Measurements from ENCODE around the gene KCNE1.
"Not testable (repeated sequence)": the region's sequence is repeated elsewhere in the genome, so short reads cannot be mapped to it uniquely, and the experiment has no call there.

Gene KCNE1

DNA sequence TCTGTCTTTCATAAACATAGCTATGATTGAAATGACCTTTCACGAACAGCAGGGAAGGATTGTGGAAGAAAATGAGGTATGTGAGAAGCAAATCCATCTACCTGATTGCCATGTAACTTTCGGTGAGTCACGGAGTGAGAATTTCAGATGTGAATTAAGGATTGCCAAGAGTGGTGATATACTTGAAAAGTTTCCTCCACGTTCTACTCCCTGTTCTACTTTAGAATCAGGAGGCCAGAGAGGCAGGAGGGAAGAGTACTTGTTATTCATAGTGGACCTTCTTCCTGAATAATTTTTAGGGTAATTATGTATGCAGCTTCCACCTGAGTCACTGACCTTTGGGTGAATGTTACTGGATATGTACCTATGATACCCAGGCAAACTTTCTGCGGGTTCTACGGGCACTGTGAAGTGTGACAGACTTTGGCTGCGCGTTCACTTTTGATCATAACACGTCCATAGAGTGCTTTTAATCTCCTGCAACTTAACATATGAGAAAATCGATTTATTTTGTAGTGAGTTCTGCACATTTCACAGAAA lies 2.6 kb upstream of the KCNE1 start:
- in situ Hi-C loops (cut with MboI; ENCODE audit: low sequenced_read_pairs), result no loop called here

DNA sequence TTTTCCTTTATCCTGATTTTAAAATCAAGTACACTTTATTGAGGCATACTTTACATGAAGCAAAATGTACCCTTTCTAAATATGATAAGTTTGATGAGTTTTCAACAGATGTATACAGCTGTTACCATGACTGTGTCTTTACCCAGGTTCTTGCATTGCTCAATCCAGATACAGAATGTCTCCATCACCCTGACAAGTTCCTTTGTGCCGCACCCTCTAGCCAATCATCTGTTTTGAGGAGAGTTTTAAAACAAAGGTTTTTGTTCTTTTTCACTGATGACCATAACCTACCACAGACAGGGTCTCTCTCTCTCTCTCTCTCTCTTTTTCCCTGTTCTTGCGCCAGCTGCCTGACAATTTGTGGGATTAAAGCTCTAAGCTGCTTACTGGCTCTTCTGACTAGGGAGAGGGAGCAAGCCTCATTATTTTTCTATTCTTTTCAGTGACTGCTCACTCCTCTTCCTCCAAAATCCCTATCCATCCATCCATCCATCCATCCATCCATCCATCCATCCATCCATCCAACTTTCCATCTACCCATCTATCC lies 1.2 kb upstream of the KCNE1 start:
- in situ Hi-C loops (cut with MboI; ENCODE audit: low sequenced_read_pairs), result no loop called here

DNA sequence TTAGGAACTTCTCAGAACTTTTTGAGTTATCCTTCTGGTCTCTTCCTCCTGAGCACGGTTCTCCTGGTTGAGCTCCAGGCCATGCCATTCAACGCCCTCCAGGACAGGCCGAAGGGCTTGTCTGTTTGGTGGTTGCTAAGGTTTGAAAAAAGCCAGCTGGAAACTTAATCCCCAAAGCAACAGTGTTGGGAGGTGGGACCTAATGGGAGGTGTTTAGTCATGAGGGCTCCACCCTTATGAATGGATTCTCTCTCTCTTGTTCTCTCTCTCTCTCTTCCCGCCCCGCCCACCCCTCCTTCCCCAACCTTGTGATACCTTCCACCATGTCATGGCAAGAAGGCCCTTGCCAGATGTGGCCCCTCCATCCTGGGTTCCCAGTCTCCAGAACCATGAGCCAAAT lies 829 bp downstream of the KCNE1 start:
- in situ Hi-C loops (cut with MboI; ENCODE audit: low sequenced_read_pairs), result no loop called here

GRCh38 chr21:34510148-34511142 lies 1.6 kb downstream of the KCNE1 start:
- in situ Hi-C loops (cut with MboI; ENCODE audit: low sequenced_read_pairs), result no loop called here

GRCh38 chr21:34509151-34509550 lies 2.9 kb downstream of the KCNE1 start:
- in situ Hi-C loops (cut with MboI; ENCODE audit: low sequenced_read_pairs), result no loop called here

GRCh38 chr21:34504595-34504994 lies 7.4 kb downstream of the KCNE1 start:
- in situ Hi-C loops (cut with MboI; ENCODE audit: low sequenced_read_pairs), result no loop called here

- in situ Hi-C loops (cut with MboI; ENCODE audit: low sequenced_read_pairs), result no loop called here
Observed at GRCh38 chr21:34502480-34503106, 9.4 kb downstream of the KCNE1 start.

DNA sequence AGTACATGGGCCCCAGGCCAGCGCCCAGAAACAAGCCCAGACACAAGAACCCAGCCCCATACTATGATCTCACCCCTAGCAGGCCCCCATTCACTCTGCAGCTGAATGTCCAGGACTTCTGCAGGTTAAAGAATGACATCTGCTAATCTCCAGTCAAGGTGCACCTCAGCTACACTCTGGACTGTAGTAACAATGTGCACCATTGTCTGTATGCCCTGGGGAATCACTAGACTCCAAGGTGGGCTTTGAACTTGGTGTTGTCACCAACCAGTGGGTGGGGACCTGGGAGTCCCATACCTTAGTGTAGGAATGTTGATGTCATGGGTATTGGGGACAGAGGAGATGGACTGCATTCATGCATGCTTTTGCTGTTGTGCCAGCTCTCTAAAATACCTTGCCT lies 10.3 kb downstream of the KCNE1 start:
- in situ Hi-C loops (cut with MboI; ENCODE audit: low sequenced_read_pairs), result no loop called here

GRCh38 chr21:34500191-34500590 lies 11.8 kb downstream of the KCNE1 start:
- in situ Hi-C loops (cut with MboI; ENCODE audit: low sequenced_read_pairs), result no loop called here

GRCh38 chr21:34499116-34499515 lies 12.9 kb downstream of the KCNE1 start:
- in situ Hi-C loops (cut with MboI; ENCODE audit: low sequenced_read_pairs), result no loop called here

DNA sequence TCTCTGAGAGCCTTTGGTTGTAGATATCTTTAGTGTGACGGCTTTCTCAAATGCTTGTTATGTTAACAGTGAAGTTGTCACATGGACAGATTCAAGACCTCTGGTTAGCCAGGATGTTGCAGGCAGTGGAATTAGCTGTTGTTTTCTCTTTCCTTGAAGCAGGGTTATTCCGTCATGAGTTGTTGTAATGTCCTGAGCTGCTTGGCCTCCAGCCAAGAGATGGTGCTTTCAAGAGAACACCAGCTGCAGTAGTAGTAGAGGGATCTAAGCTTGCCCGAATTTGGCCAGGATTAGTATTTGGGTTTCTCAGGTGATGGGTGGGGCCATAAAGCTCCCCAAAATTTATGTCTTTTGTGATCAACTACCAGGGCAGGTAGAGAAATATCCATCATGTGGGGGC lies 13.4 kb downstream of the KCNE1 start:
- in situ Hi-C loops (cut with MboI; ENCODE audit: low sequenced_read_pairs), result no loop called here

DNA sequence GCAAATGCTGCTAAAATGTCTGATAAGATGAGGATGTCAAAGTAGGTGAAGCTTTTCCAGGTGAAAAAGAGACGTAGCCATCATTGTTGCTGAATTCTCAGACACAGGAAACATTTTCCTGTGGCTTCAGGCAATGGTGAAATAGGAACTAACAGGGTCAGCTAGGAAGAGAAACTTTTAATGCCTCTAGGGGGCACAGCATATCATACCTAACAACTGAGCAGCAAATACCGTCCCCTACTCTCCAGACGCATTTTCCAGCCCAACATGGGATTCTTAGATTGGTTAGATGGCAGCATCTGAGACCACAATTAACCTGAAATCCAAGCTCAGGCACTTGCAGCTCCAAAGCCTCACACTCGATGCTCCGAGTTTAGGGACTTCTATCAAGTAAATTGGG lies 28.2 kb downstream of the KCNE1 start:
- in situ Hi-C loops (cut with MboI; ENCODE audit: low sequenced_read_pairs), result not testable (repeated sequence)

GRCh38 chr21:34483435-34483834 lies 28.6 kb downstream of the KCNE1 start:
- in situ Hi-C loops (cut with MboI; ENCODE audit: low sequenced_read_pairs), result not testable (repeated sequence)

DNA sequence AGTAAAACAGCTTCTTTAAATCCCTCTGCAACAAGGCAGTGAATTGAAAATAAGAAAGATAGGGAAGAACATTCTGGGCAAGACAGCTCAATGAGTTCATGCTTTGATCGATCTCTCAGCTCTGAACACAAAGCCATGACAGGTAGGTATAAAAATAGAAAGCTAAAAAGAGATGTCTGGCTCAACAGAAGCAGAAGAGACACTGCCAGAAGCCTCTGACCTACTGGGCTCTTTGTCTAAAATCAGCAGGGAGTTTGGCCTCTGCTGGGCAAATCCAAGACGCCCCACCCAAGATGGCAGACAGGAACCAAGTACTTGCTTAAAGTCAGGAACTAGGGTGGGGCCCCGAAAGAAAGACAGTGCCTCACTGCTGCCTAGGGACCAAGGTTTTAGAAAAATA lies 44.7 kb downstream of the KCNE1 start:
- in situ Hi-C loops (cut with MboI; ENCODE audit: low sequenced_read_pairs), result not testable (repeated sequence)

- in situ Hi-C loops (cut with MboI; ENCODE audit: low sequenced_read_pairs), result not testable (repeated sequence)
Observed at GRCh38 chr21:34459426-34459825, 52.6 kb downstream of the KCNE1 start.

GRCh38 chr21:34458266-34458665 lies 53.7 kb downstream of the KCNE1 start:
- in situ Hi-C loops (cut with MboI; ENCODE audit: low sequenced_read_pairs), result not testable (repeated sequence)

DNA sequence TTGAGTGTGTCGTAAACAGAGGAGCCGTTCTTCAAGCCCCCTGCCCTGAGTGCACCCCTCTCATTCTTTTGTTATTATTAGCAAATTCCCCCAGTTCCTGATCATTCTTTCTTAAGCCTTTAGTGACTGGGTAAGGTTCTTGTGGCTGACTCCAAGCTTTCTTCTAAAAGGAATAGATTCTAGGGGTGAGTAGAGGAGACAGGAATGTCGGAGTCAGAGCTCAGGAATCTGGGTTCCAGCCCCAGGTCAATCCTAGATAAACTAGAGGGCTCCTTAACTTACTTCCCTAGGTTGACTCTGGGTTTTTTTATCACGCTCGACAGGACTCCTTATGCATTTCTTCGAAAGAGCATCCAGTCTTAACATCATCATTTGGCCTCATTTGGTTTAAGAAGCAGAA lies 55.8 kb downstream of the KCNE1 start:
- in situ Hi-C loops (cut with MboI; ENCODE audit: low sequenced_read_pairs), result not testable (repeated sequence)

- in situ Hi-C loops (cut with MboI; ENCODE audit: low sequenced_read_pairs), result not testable (repeated sequence)
Observed at GRCh38 chr21:34455628-34456027, 56.4 kb downstream of the KCNE1 start.

DNA sequence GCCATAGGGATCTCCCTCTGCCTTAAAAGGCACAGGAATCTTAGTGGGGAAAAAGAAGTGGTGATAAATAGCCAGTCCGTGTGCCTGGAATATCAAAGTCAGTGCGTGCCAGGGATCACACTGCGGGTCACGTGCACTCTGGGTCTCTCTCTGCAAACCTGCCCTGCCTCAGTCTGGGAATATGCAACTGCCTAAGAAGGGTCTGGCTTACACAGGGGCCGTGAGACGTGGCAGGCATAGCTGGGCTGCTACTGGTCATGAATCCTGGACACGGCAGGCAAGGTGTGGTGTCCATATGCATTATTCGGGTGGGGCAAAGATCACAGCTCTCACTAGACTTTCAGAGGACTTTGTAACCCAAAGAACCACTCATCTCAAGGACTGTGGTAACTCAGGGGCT lies 65.0 kb downstream of the KCNE1 start:
- in situ Hi-C loops (cut with MboI; ENCODE audit: low sequenced_read_pairs), result not testable (repeated sequence)

GRCh38 chr21:34443486-34443885 lies 68.5 kb downstream of the KCNE1 start:
- in situ Hi-C loops (cut with MboI; ENCODE audit: low sequenced_read_pairs), result not testable (repeated sequence)

- in situ Hi-C loops (cut with MboI; ENCODE audit: low sequenced_read_pairs), result not testable (repeated sequence)
Observed at GRCh38 chr21:34429710-34430109, 82.3 kb downstream of the KCNE1 start.

DNA sequence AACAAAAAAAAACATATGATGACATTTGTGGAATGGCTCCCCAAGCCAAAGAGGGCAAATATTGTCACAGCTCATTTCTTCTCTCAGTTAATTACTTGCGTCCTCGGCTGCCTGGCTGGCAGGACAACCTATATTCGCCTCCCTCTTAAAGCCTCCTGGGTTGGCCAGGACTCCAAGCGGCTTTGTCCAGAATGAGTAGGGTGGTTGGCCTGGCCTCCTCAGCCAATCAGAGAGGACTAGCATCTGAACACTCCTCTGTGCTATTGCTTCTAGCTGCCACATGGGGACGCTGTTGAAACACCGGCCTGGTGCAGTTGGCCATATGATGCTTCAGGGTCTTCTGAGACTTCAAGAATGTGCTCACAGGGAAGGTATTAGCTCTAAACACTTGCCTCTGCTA lies 83.6 kb downstream of the KCNE1 start:
- in situ Hi-C loops (cut with MboI; ENCODE audit: low sequenced_read_pairs), result not testable (repeated sequence)

All from HL-60/S4 (cell line).